Measurements from ENCODE around the gene TSNAXIP1. TPM values are rescaled to one million over a fixed set of nuclear protein-coding genes. Genes with fewer than 3 reads are reported as not detected.

TSNAXIP1 gene
- total RNA-seq, 1 donor, result 1.8 TPM

GRCh38 chr16:67864594-67864993 is 57.9 kb downstream of the TSNAXIP1 start:
- Histone ChIP-seq H3K27me3 (ENCODE audit: insufficient read depth, low read length) (no peaks in the 10 kb centered on the region), H3K4me3 (ENCODE audit: insufficient read depth, low read length) (no peak overlapping the region), H3K36me3 (ENCODE audit: insufficient read depth, low read length) (peaks cover 59% of the 10 kb centered on the region), H3K9me3 (ENCODE audit: low read depth, low read length) (no peaks in the 10 kb centered on the region), H3K79me2 (ENCODE audit: insufficient read depth, low read length) (peaks cover 87% of the 10 kb centered on the region), H3K27ac (ENCODE audit: low read depth, low read length) (peak overlapping the region; percentile 56), H3K4me2 (ENCODE audit: insufficient read depth, low read length) (no peak overlapping the region), H4K20me1 (ENCODE audit: insufficient read depth, low read length) (peaks cover 44% of the 10 kb centered on the region), H2AFZ (ENCODE audit: low read length) (no peak overlapping the region), H3K4me1 (ENCODE audit: insufficient read depth, low read length) (peaks cover 37% of the 10 kb centered on the region)
- peak; percentile 22 for DNase-seq (ENCODE audit: insufficient read length, low spot score, missing footprints)
- no peak for TF ChIP-seq CTCF (IDR thresholded peaks at IDR 0.05; ENCODE audit: extremely low read depth, low read depth, low read length)

GRCh38 chr16:67865318-67865717 is 58.6 kb downstream of the TSNAXIP1 start:
- peak; percentile 89 for DNase-seq (ENCODE audit: insufficient read length, low spot score, missing footprints)
- TF ChIP-seq CTCF (IDR thresholded peaks at IDR 0.05; ENCODE audit: extremely low read depth, low read depth, low read length), result peak; percentile 66
- Histone ChIP-seq H3K4me1 (ENCODE audit: insufficient read depth, low read length) (peaks cover 37% of the 10 kb centered on the region), H4K20me1 (ENCODE audit: insufficient read depth, low read length) (peaks cover 42% of the 10 kb centered on the region), H2AFZ (ENCODE audit: low read length) (no peak overlapping the region), H3K27ac (ENCODE audit: low read depth, low read length) (peak overlapping the region; percentile 56), H3K4me3 (ENCODE audit: insufficient read depth, low read length) (no peak overlapping the region), H3K36me3 (ENCODE audit: insufficient read depth, low read length) (peaks cover 63% of the 10 kb centered on the region), H3K9me3 (ENCODE audit: low read depth, low read length) (no peaks in the 10 kb centered on the region), H3K27me3 (ENCODE audit: insufficient read depth, low read length) (no peaks in the 10 kb centered on the region), H3K4me2 (ENCODE audit: insufficient read depth, low read length) (no peak overlapping the region), H3K79me2 (ENCODE audit: insufficient read depth, low read length) (peaks cover 82% of the 10 kb centered on the region)

- H3K4me2 ChIP-seq (ENCODE audit: insufficient read depth, low read length), result no peak overlapping the region
- no peaks in the 10 kb centered on the region for H3K9me3 ChIP-seq (ENCODE audit: low read depth, low read length)
- H3K4me1 ChIP-seq (ENCODE audit: insufficient read depth, low read length), result peaks cover 13% of the 10 kb centered on the region
- H2AFZ ChIP-seq (ENCODE audit: low read length), result no peak overlapping the region
- DNase-seq (ENCODE audit: insufficient read length, low spot score, missing footprints), result peak; percentile 66
- peak overlapping the region; percentile 30 for H3K27ac ChIP-seq (ENCODE audit: low read depth, low read length)
- H3K4me3 ChIP-seq (ENCODE audit: insufficient read depth, low read length), result no peak overlapping the region
- H3K27me3 ChIP-seq (ENCODE audit: insufficient read depth, low read length), result no peaks in the 10 kb centered on the region
- peaks cover 23% of the 10 kb centered on the region for H4K20me1 ChIP-seq (ENCODE audit: insufficient read depth, low read length)
- peaks cover 66% of the 10 kb centered on the region for H3K36me3 ChIP-seq (ENCODE audit: insufficient read depth, low read length)
- TF ChIP-seq CTCF (IDR thresholded peaks at IDR 0.05; ENCODE audit: extremely low read depth, low read depth, low read length), result no peak
- H3K79me2 ChIP-seq (ENCODE audit: insufficient read depth, low read length), result peaks cover 57% of the 10 kb centered on the region
Observed at GRCh38 chr16:67868290-67868689, 61.6 kb downstream of the TSNAXIP1 start.

GRCh38 chr16:67869653-67870052 is 63.0 kb downstream of the TSNAXIP1 start:
- Histone ChIP-seq H3K4me1 (ENCODE audit: insufficient read depth, low read length) (peaks cover 16% of the 10 kb centered on the region), H3K36me3 (ENCODE audit: insufficient read depth, low read length) (peaks cover 66% of the 10 kb centered on the region), H3K9me3 (ENCODE audit: low read depth, low read length) (no peaks in the 10 kb centered on the region), H3K27me3 (ENCODE audit: insufficient read depth, low read length) (no peaks in the 10 kb centered on the region), H2AFZ (ENCODE audit: low read length) (no peak overlapping the region), H3K4me3 (ENCODE audit: insufficient read depth, low read length) (no peak overlapping the region), H3K4me2 (ENCODE audit: insufficient read depth, low read length) (no peak overlapping the region), H4K20me1 (ENCODE audit: insufficient read depth, low read length) (peaks cover 25% of the 10 kb centered on the region), H3K79me2 (ENCODE audit: insufficient read depth, low read length) (peaks cover 57% of the 10 kb centered on the region), H3K27ac (ENCODE audit: low read depth, low read length) (no peak overlapping the region)
- TF ChIP-seq CTCF (IDR thresholded peaks at IDR 0.05; ENCODE audit: extremely low read depth, low read depth, low read length), result no peak
- DNase-seq (ENCODE audit: insufficient read length, low spot score, missing footprints), result peak; percentile 37
